GM12865 (cell line): ENCODE measurements around the gene USP44.

Source experiments
- DNase-seq: peaks from one replicate; pipeline ENCODE4 v3.0.0; 2010; ENCODE audit warnings: low read depth
- H3K4me3 ChIP-seq: 2 replicates; pipeline ENCODE4 v1.5.1; 2011; ENCODE audit warnings: mild to moderate bottlenecking, low read depth, low read length, control low read depth
- TF ChIP-seq, protein P1 (sequence below): IDR thresholded peaks from 2 replicates; pipeline ENCODE4 v1.5.1; 2011; ENCODE audit warnings: low read length, control low read depth, low read depth, inconsistent platforms; ENCODE audit not compliant: insufficient read depth; ENCODE audit errors: missing control alignments

Gene USP44

DNA sequence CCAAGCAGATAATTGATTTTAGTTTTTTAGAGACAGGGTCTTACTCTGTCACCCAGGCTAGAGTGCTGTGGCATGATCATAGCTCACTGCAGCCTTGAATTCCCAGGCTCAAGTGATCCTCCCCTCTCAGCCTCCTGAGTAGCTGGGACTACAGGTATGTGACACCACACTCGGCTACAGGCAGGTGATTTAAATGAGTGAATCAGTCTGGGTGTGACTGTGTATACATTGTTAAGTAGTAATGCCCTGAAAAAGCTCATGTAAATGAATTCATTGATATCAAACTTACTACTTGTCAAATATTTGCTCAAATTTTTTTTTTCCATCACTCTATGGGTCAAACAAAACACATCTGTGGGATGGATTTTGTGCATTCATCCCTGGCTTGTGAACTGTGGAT, 6.3 kb upstream of the USP44 start:
- no peak for DNase-seq

GRCh38 chr12:95554532-95555071, 3.3 kb upstream of the USP44 start:
- no peak for DNase-seq
- TF ChIP-seq, protein P1, sequence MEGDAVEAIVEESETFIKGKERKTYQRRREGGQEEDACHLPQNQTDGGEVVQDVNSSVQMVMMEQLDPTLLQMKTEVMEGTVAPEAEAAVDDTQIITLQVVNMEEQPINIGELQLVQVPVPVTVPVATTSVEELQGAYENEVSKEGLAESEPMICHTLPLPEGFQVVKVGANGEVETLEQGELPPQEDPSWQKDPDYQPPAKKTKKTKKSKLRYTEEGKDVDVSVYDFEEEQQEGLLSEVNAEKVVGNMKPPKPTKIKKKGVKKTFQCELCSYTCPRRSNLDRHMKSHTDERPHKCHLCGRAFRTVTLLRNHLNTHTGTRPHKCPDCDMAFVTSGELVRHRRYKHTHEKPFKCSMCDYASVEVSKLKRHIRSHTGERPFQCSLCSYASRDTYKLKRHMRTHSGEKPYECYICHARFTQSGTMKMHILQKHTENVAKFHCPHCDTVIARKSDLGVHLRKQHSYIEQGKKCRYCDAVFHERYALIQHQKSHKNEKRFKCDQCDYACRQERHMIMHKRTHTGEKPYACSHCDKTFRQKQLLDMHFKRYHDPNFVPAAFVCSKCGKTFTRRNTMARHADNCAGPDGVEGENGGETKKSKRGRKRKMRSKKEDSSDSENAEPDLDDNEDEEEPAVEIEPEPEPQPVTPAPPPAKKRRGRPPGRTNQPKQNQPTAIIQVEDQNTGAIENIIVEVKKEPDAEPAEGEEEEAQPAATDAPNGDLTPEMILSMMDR, result no peak
- no peak overlapping the region for H3K4me3 ChIP-seq

More for the DNA sequence above, 6.3 kb upstream of the USP44 start:
- TF ChIP-seq, protein P1, result no peak
- H3K4me3 ChIP-seq, result no peak overlapping the region

DNA sequence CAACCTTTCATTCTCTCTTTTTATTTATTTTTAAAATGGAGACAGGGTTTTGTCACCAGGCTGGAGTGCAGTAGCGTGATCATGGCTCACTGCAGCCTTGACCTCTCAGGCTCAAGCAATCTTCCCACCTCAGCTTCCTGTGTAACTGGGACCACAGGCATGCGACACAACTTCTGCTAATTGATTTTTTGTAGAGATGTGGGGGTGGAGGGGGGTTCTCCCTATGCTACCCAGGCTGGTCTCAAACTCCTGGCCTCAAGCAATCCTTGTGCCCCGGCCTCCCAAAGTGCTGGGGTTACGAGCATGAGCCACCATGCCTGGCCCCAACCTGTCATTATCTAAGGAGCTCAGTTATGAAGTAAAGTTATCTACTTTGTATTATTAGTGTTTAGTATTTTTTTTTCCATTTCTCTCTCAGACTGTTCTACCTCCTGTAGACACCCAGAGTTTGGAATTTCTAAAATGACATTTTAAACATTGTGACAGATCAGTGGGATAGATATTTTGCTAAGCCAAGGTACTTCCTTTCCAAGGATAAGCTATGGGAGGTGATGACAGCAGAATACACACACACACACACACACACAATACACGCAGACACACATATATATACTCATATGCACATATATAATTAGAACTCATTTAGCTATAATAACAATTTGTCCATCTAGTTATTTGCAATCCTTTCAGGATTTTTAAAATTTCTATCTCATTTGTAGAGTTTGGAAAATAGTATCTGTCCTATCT, 2.1 kb upstream of the USP44 start:
- no peak overlapping the region for H3K4me3 ChIP-seq
- TF ChIP-seq, protein P1, result no peak
- DNase-seq, result no peak

GRCh38 chr12:95551913-95552516, 739 bp upstream of the USP44 start:
- no peak for DNase-seq
- no peak overlapping the region for H3K4me3 ChIP-seq
- TF ChIP-seq, protein P1, result no peak

GRCh38 chr12:95549392-95550084, 1.7 kb downstream of the USP44 start:
- DNase-seq, result no peak
- no peak overlapping the region for H3K4me3 ChIP-seq

DNA sequence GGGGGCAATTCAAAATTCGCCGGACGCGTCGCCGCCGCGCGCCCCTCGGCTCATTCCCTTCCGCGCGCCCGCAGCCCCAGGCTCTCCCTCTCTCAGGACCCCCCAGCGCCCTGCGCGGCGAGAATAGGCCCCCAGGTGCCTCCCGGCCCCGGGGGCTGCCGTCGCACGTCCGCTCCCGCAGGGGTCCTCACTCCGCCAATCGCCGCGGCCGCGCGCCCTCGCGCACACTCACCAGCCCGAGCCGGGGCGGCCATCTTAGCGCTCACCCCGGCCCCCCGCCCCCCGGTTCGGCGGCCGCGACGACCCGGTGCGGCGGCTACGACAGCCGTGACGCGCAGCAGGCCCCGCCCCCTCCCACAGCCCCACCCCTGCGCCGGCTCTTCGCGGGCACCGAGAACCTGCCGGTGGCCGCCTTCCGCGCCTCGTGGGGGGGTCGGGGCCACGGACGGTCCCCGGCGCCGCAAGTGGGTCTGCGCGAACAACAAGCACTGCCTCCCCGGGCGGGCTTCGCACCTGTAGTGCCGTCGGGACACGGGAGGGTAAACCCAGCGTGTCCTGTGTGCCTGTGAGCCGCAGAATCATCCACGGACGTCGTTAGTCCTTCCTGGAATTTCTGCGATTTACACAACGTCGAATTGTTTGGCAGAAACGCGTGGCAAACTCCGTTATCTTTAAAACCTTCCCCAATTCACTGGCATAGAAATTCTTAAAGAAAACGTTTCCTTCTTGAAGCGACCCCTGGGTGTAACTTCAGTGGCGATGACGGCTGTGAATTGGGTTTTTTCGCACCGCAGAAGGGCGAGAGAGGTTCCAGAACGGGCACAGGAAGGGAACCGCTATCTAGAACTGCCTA, 2.5 kb downstream of the USP44 start:
- peak overlapping the region; percentile 20; the same call in 1 of the 2 replicates for H3K4me3 ChIP-seq
- TF ChIP-seq, protein P1, result no peak
- DNase-seq, result no peak

More at GRCh38 chr12:95549392-95550084, 1.7 kb downstream of the USP44 start:
- TF ChIP-seq, protein P1, result no peak
